Embryonic facial prominence (tissue), 1 donor: Measurements from ENCODE around the gene KRT79.

ENCODE experiments used
- DNase-seq: peaks from one replicate; pipeline ENCODE4 v3.0.0-alpha.2; 2016; ENCODE audit errors: extremely low spot score

Gene KRT79

GRCh38 chr12:52772188-52772587 lies 61.9 kb downstream of the KRT79 start:
- DNase-seq = no peak

- no peak for DNase-seq
Observed at GRCh38 chr12:52771505-52771904, 62.6 kb downstream of the KRT79 start.
